ENCODE data around the gene SCART1. TPM values are rescaled to one million over a fixed set of nuclear protein-coding genes. Genes with fewer than 3 reads are reported as not detected.
"Not testable (repeated sequence)": the region's sequence is repeated elsewhere in the genome, so short reads cannot be mapped to it uniquely, and the experiment has no call there.

Gene SCART1
- total RNA-seq, 1 donor from 2014 or later = 1.4 TPM

DNA sequence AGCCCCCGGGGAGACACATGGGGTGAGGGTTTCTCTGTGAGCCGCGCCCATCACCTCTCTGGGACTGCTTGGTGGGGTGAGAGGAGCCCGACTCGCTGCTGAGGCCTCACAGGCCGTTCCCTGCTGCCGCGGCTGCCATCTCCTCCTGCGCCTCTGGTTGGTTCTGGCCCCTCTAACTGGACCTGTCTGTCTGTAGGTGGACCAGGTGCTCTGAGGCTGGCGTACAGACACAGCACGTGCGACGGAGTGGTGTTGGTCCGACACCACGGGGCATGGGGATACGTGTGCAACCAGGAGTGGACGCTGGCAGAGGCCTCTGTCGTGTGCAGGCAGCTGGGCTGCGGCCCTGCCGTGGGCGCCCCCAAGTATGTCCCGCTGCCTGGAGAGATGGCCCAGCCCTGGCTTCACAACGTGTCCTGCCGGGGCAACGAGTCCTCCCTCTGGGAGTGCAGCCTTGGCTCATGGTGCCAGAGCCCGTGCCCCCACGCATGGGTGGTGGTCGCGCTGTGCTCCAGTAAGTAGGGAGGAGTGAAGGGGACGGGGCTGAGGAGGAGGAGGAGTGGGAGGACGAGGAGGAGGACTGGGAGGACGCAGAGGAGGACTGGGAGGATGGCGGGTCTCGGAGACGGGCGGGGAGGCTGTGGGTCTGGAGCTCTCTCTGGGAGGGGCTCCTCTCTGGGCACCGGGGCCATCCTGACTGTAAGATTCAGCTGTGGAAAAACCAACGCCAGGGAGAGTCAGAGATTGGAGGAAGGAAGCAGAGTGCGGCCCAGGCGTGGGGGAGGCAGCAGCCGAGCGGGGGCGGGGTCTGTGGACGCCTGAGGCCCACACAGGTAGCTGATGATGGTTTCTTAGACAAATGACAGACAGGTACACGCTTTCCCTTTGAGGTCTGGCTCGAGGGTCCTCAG, 2.6 kb downstream of the SCART1 start:
- no peak for DNase-seq (ENCODE audit: low read depth)

GRCh38 chr10:133457100-133457841, 3.5 kb downstream of the SCART1 start:
- DNase-seq (ENCODE audit: low read depth) = no peak

DNA sequence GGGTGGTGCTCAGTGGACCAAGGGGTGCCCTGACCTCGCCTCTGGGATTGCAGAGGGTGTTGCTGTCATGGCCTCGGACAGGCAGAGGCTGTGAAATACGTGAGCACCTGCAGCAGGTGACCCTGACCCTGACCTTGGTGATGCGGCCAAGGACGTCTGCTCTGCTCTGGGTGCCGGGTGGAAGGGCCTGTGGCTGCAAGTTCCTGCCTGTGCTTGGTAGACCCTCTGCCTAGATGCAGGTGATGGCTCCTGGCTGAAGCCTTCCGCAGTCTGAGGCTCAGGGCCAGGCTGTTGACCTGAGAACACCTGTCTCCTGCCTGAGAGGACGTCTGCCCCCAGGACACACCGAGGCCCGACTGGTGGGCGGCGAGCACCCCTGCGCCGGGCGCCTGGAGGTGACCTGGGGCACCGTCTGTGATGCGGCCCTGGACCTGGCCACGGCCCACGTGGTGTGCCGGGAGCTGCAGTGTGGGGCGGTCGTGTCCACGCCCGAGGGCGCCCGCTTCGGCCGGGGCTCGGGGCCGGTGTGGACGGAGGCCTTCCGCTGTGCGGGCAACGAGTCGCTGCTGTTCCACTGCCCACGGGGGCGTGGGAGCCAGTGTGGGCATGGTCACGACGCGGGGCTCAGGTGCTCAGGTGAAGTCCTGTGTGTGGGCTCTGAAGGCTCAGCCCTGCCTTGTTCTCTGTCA, 4.4 kb downstream of the SCART1 start:
- no peak for DNase-seq (ENCODE audit: low read depth)

GRCh38 chr10:133458710-133459453, 5.1 kb downstream of the SCART1 start:
- no peak for DNase-seq (ENCODE audit: low read depth)

DNA sequence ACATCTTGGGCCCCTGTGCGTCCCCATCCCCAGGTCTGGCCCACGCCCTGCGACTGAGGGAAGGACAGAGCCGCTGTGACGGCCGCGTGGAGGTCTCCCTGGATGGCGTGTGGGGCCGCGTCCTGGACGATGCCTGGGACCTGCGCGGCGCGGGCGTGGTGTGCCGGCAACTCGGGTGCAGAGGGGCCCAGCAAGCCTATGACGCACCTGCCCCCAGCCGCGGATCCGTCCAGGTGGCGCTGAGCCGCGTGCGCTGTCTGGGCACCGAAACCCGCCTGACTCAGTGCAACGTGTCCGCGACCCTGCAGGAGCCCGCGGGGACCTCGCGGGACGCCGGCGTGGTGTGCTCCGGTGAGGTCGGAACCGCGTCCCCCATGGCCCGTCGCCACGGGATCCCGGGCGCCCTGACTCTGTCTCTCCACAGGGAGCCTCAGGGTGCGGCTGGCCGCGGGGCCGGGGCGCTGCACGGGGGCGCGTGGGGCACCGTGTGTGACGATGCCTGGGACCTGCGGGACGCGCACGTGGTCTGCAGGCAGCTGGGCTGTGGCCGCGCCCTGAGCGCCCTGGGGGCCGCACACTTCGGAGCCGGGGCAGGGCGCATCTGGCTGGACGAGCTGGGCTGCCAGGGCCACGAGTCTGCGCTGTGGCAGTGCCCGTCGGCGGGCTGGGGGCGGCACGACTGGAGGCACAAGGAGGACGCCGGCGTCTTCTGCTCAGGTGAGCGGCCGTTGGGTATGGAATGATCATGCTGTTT, 5.9 kb downstream of the SCART1 start:
- DNase-seq (ENCODE audit: low read depth) = no peak

- DNase-seq (ENCODE audit: low read depth) = no peak
These were observed 6.5 kb downstream of the SCART1 start for GRCh38 chr10:133460208-133460769.

DNA sequence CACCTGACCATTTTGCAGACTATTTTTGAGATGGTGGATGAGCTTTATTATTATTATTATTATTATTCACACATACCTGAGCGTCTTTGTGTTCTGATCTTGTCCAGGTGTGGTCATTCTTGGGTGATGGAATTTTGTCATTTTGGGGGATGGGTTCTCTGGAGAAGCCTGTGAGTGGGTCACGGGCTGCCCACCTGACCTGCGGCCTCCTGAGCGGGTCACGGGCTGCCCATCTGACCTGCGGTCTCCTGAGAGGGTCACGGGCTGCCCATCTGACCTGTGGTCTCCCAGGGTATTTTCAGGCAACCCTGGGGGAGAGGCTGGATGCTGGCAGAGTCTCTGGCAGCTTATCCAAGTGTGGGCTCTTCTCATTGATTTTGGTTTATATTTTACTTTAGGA, 7.3 kb downstream of the SCART1 start:
- no peak for DNase-seq (ENCODE audit: low read depth)

DNA sequence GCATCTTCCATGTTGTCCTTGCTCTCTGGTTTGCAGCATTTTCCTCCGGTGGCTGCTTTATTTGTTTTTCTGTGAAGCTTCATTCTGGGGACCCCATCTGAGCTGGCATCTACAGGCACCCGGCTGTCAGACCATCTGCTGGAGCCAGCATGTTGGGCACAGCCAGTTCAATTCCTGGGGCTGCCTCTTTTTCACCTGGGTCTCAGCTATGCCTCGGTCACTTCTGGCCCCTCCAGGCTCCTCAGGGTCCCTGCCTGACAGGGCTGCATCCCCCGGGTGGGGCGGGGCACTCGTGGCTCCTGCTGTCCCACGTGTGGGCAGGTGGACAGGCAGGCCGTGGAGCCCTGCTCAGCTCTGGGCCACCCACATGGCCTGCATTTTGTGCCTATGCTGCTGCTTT, 8.1 kb downstream of the SCART1 start:
- DNase-seq (ENCODE audit: low read depth) = no peak

- no peak for DNase-seq (ENCODE audit: low read depth)
These were observed 9.0 kb downstream of the SCART1 start for GRCh38 chr10:133462512-133463305.

GRCh38 chr10:133464582-133465031, 10.9 kb downstream of the SCART1 start:
- no peak for DNase-seq (ENCODE audit: low read depth)

DNA sequence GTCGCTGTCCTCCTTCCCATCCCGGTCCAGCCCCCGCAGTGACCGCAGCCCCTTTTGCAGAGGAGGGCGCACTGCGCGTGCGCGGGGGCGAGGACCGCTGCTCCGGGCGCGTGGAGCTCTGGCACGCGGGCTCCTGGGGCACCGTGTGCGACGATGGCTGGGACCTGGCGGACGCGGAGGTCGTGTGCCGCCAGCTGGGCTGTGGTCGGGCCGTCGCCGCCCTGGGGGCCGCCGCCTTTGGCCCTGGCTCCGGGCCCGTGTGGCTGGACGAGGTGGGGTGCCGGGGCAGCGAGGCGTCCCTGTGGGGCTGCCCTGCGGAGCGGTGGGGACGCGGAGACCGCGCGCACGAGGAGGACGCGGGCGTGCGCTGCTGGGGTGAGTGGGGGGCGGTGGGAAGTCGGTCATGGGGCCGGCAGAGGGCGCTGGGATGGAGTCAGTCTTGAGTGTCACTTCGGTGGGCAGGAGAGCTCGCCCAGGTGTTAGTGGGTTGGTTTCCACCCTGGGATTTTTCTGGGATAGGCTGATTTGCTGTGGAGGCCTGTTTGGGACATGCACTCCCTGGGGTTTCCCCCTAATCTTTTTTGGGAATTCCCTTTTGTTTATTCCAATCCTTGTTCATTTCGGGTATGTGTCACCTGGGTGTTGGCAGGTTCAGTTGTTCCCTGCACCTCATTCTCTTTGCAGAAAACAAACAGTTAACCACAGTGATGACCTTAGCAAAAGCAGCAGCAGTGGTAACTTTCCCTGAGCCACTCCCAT, 11.6 kb downstream of the SCART1 start:
- no peak for DNase-seq (ENCODE audit: low read depth)

GRCh38 chr10:133465950-133466474, 12.3 kb downstream of the SCART1 start:
- no peak for DNase-seq (ENCODE audit: low read depth)

- no peak for DNase-seq (ENCODE audit: low read depth)
These were observed 13.0 kb downstream of the SCART1 start for GRCh38 chr10:133466683-133467275.

DNA sequence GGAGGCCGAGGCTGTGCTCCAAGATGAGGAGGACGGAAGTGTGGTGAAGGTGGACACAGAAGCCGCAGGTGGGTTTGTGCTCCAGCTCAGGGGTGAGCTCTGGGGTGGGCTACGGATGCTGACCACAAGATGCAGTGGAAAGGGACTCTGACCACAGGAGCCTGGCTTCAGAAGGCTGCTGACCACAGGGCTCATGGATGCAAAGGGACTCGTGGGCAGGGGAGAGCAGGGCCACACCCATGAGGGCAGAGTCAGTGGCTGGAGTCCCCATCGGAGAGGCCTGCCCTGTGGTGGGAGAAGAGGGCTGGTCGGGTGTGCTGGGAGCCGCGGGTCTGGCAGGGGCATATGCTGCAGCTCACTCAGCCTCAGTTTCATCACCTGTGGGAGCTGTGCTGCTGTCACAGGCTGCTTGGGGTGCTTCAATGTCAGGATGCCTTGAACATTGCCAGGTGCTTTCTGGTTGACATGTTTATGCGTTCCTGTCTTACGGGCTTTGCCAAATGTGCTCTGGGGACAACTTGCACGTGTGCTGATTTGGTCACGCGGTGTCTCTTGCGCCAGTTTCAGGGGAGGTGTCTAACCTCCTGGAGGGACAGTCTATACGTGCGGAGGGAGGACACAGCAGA, 13.7 kb downstream of the SCART1 start:
- no peak for DNase-seq (ENCODE audit: low read depth)

DNA sequence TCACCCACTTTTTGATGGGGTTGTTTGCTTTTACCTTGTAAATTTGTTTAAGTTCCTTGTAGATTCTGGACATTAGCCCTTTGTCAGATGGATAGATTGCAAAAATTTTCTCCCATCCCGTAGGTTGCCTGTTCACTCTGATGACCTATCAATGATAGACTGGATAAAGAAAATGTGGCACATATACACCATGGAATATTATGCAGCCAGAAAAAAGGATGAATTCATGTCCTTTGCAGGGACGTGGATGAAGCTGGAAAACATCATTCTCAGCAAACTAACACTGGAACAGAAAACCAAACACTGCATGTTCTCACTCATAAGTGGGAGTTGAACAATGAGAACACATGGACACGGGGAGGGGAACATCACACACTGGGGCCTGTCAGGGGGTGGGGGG, 15.5 kb downstream of the SCART1 start:
- not testable (repeated sequence) for DNase-seq (ENCODE audit: low read depth)

- no peak for DNase-seq (ENCODE audit: low read depth)
These were observed 17.8 kb downstream of the SCART1 start for GRCh38 chr10:133471300-133472109.

DNA sequence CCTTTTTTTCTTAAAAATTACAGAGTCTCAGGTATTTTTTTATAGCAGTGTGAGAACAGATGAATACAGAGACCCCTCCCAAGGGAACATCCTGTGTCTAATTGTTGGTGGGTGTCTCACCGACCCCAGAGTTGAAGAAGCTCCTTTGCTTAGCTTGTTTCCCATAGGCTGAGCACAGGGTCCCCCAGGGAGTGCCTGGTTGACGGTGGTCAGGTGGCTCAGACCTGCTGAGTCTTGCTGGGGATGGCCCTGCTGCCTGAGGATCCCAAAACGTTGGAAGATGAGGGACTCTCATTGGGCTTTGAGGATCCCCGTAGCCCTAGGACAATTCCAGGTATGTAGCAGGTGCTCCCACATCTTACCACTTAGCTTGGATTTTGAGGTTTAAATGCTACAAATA, 19.5 kb downstream of the SCART1 start:
- no peak for DNase-seq (ENCODE audit: low read depth)
